ENCODE results near the gene HSD17B13.

The HSD17B13 gene

DNA sequence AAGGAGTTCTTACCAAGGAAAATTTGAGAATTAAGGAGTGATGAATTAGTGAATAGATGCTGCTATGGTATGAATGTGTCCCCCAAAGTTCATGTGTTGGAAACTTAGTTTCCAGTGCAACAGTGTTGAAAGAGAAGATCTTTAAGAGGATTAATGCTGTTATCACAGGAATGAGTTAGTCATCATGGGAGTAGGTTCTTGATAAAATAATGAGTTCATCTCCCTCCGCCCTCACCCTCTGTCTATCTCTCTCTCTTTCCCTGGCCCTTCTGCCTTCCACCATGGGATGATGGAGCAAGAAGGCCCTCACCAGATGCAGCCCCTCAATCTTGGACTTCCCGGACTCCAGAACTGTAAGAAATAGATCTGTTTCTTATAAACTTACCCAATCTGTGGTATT is 64.0 kb downstream of the HSD17B13 start:
- no peak for DNase-seq

GRCh38 chr4:87257523-87257922 is 65.2 kb downstream of the HSD17B13 start:
- DNase-seq, result no peak

- DNase-seq, result no peak
These were observed 66.9 kb downstream of the HSD17B13 start for GRCh38 chr4:87255755-87256154.

All from DMS 273 treated with DMSO at 0.1 percent for 48 hours (cell line).